Stimulated activated naive CD8-positive, alpha-beta T cell treated with anti-CD3 and anti-CD28 coated beads, Interleukin-15, amount 100 ng/mL, for 72 hours (primary cell): ENCODE data around the gene ZNF345.
A peak's percentile ranks its signal among the peaks of the same experiment; 100 is the strongest.

Source experiments
- ATAC-seq: fragments of 150-1000 bp; cut with Tn5 transposase; 2 replicates; pipeline ENCODE4 v1.10.0; 2021; ENCODE audit warnings: mild to moderate bottlenecking, moderate library complexity
- DNase-seq, 2 donors: peaks; one replicate each; pipeline ENCODE4 v3.0.0; 2021 to 2022
- H3K27ac Mint-ChIP-seq, 2 donors: one replicate each; pipeline ENCODE4 v1.8.0; 2022; ENCODE audit warnings: mild to moderate bottlenecking in 2 of 2, mixed read lengths in 2 of 2, moderate library complexity in 2 of 2
- H3K27me3 Mint-ChIP-seq: one replicate; pipeline ENCODE4 v1.8.0; 2022; ENCODE audit warnings: mixed read lengths
- H3K4me1 Mint-ChIP-seq: one replicate; pipeline ENCODE4 v1.8.0; 2022; ENCODE audit warnings: mild to moderate bottlenecking, mixed read lengths
- H3K4me3 Mint-ChIP-seq, 2 donors: one replicate each; pipeline ENCODE4 v1.8.0; 2022; ENCODE audit warnings: mild to moderate bottlenecking in 2 of 2, mixed read lengths in 2 of 2, moderate library complexity in 1 of 2
- H3K9me3 Mint-ChIP-seq, 2 donors: one replicate each; pipeline ENCODE4 v1.8.0; 2022; ENCODE audit warnings: mixed read lengths in 2 of 2

The ZNF345 gene

GRCh38 chr19:36891768-36892357, 41.2 kb downstream of the ZNF345 start:
- Mint-ChIP-seq H3K27ac (no peak overlapping the region), H3K4me3 (no peak overlapping the region), H3K4me1 (no peaks in the 10 kb centered on the region), H3K27me3 (no peaks in the 10 kb centered on the region), H3K9me3 (peaks cover 62 to 69% of the 10 kb centered on the region in 2 donors)
- DNase-seq (no peak), ATAC-seq (no peak)

GRCh38 chr19:36894849-36895383, 44.2 kb downstream of the ZNF345 start:
- Mint-ChIP-seq H3K9me3 (peaks cover 68 to 78% of the 10 kb centered on the region in 2 donors), H3K4me1 (no peaks in the 10 kb centered on the region), H3K4me3 (no peak overlapping the region), H3K27ac (no peak overlapping the region), H3K27me3 (no peaks in the 10 kb centered on the region)
- no peak for ATAC-seq
- no peak for DNase-seq

DNA sequence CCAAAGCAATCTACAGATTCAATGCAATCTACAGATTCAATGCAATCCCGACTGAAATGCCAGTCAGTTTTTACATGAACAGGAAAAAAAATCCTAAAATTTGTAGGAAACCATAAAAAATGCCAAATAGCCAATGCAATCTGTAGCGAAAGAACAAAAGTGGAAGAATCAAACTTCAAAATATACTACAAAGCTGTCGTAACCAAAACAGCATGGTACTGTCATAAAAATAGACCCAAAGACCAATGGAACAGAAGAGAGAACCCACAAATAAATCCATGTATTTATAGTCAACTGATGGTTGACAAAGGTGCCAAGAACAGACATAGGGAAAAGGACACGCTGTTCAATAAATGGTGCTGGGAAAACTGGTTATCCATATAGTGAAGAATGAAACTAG, 47.7 kb downstream of the ZNF345 start:
- Mint-ChIP-seq H3K4me1 (no peaks in the 10 kb centered on the region), H3K4me3 (no peak overlapping the region), H3K27ac (no peak overlapping the region), H3K9me3 (peaks cover 56 to 59% of the 10 kb centered on the region in 2 donors), H3K27me3 (no peaks in the 10 kb centered on the region)
- ATAC-seq: no peak
- DNase-seq: no peak

DNA sequence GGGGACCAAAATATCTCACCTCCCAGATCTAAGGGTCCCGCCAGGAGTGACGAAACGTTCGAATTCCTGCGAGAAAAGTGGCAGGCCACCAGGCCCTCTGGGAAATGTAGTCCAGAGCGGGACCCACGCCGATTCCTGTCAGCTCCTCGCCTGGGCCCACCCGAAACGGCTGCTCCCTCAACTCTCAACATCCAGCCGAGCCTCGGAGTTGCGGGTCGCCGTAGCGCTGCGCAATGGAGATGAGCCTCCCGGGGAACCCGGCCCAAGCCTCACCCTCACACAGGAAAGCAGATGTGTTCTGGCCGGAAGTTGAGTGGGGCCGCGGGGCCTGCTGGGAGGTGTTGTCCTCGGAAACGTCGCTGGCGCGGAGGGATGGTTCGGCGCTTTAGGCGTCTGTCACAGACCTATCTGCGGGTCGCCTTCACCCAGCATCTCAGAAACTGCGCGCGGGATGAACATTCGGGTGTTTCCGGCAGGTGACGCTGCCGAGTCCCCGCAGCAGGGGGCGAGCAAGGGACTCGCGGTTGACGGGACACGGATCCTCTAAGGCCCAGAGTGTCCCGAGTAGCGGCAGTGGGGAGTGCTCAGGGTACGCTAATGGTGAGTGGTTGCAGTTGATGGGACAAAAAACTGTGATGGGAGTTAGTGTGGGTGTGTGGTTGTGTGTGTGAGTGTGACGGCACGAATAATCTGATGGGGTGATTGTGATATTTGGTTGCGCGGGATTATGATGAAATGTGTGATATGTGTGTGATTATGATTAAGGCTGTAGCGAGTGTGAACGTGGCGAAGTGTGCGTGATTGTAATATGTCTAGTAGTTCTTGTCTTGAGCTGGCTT, 65.5 kb downstream of the ZNF345 start, which contains the start of the genes ZNF568 and ZNF829:
Gene ZNF568 (plus strand): TSS at position 341 of the 839 bp plus-strand sequence. CDS start 6,439 bp downstream, outside the sequence.
Gene ZNF829 (minus strand): TSS at position 300 of the 839 bp plus-strand sequence. CDS start 1,124 bp downstream, outside the sequence.
- Mint-ChIP-seq H3K27ac (peak within 1 kb of the TSS; percentile 94 to 98), H3K27me3 (no peaks in the 10 kb centered on the region), H3K9me3 (peaks cover 34 to 46% of the 10 kb centered on the region in 2 donors), H3K4me1 (peaks cover 23% of the 10 kb centered on the region), H3K4me3 (peak within 1 kb of the TSS; percentile 85 to 94)
- peak; percentile 95 to 97 for DNase-seq
- ATAC-seq: peak; percentile 99

GRCh38 chr19:36916991-36917390, 66.3 kb downstream of the ZNF345 start:
- H3K9me3 Mint-ChIP-seq: peaks cover 29 to 46% of the 10 kb centered on the region in 2 donors
- DNase-seq (peak in 1 of 2 donors; percentile 11), ATAC-seq (no peak)
- H3K27me3 Mint-ChIP-seq: no peaks in the 10 kb centered on the region
- peak overlapping the region; percentile 85 to 94 for H3K4me3 Mint-ChIP-seq
- H3K4me1 Mint-ChIP-seq: peaks cover 23% of the 10 kb centered on the region
- H3K27ac Mint-ChIP-seq: peak overlapping the region; percentile 86 to 98

GRCh38 chr19:36918090-36918489, 67.4 kb downstream of the ZNF345 start:
- H3K9me3 Mint-ChIP-seq: peaks cover 37 to 48% of the 10 kb centered on the region in 2 donors
- DNase-seq (no peak), ATAC-seq (no peak)
- H3K27me3 Mint-ChIP-seq: no peaks in the 10 kb centered on the region
- H3K4me1 Mint-ChIP-seq: peaks cover 23% of the 10 kb centered on the region
- H3K4me3 Mint-ChIP-seq: peak overlapping the region in 1 of 2 donors; percentile 85
- no peak overlapping the region for H3K27ac Mint-ChIP-seq
